Smooth muscle cell (in vitro differentiated cells): ENCODE measurements around the gene EFHC1. TPM values are rescaled to one million over a fixed set of nuclear protein-coding genes. Genes with fewer than 3 reads are reported as not detected.

Experiments used
- DNase-seq: peaks from one replicate; lab custom pipeline; 2025; ENCODE audit not compliant: unreplicated experiment; lab: John Stamatoyannopoulos, UW
- H2AFZ ChIP-seq: fragments of 200-600 bp; sonication (generic); 2 replicates; pipeline ENCODE4 v1.6.0; 2016; ENCODE audit warnings: antibody characterized with exemption, low read depth, mild to moderate bottlenecking
- H3F3A ChIP-seq: fragments of 200-600 bp; sonication (generic); 2 replicates; pipeline ENCODE4 v1.6.0; 2017; ENCODE audit warnings: antibody characterized with exemption, low read depth
- H3K27ac ChIP-seq: fragments of 200-600 bp; sonication (generic); 2 replicates; pipeline ENCODE4 v1.5.1; 2016; ENCODE audit warnings: low read depth, mild to moderate bottlenecking
- H3K27me3 ChIP-seq: fragments of 200-600 bp; sonication (generic); 2 replicates; pipeline ENCODE4 v1.6.1; 2016; ENCODE audit warnings: low read depth, mild to moderate bottlenecking
- H3K36me3 ChIP-seq: fragments of 200-600 bp; sonication (generic); 2 replicates; pipeline ENCODE4 v1.5.1; 2016; ENCODE audit warnings: low read depth
- H3K4me1 ChIP-seq: fragments of 200-600 bp; sonication (generic); 2 replicates; pipeline ENCODE4 v1.5.1; 2016; ENCODE audit warnings: low read depth
- H3K4me2 ChIP-seq: fragments of 200-600 bp; sonication (generic); 2 replicates; pipeline ENCODE4 v1.6.0; 2016; ENCODE audit warnings: mild to moderate bottlenecking
- H3K4me3 ChIP-seq: fragments of 200-600 bp; sonication (generic); 2 replicates; pipeline ENCODE4 v1.5.1; 2016; ENCODE audit warnings: mild to moderate bottlenecking
- H3K79me2 ChIP-seq: fragments of 200-600 bp; sonication (generic); 2 replicates; pipeline ENCODE4 v1.6.0; 2016; ENCODE audit warnings: low read depth, mild to moderate bottlenecking
- H3K9ac ChIP-seq: fragments of 200-600 bp; sonication (generic); 2 replicates; pipeline ENCODE4 v1.6.0; 2016; ENCODE audit warnings: low read depth
- H3K9me3 ChIP-seq: fragments of 200-600 bp; sonication (generic); replicated peaks from 2 replicates; pipeline ENCODE4 v1.5.1; 2016; ENCODE audit warnings: low read depth
- H4K20me1 ChIP-seq: fragments of 200-600 bp; sonication (generic); 2 replicates; pipeline ENCODE4 v1.6.0; 2016; ENCODE audit warnings: low read depth
- CTCF ChIP-seq: fragments of 200-600 bp; sonication (generic); IDR thresholded peaks from 2 replicates; pipeline ENCODE4 v1.5.1; 2017; ENCODE audit warnings: borderline replicate concordance, mild to moderate bottlenecking, antibody characterized with exemption; ENCODE audit not compliant: insufficient read depth, poor library complexity, severe bottlenecking
- WGBS: methylation state at CpG from one replicate; pipeline ENCODE4 v1.1.7; 2016; ENCODE audit warnings: low lambda C conversion rate; 5-methylcytosine and 5-hydroxymethylcytosine counted together
- polyA plus RNA-seq: library from polyadenylated mRNA; unstranded; fragments of >200 nt; fragmentation: Nextera tagmentation; extraction: Ambion mirVana; gene quantifications from 2 replicates; pipeline ENCODE4 v1.2.1, GENCODE V29; 2016
- total RNA-seq: library from RNA; depleted of rRNA; stranded (reverse); fragments of >200 nt; gene quantifications from 2 replicates; pipeline ENCODE4 v1.2.3, GENCODE V29; 2014

EFHC1 gene
- total and polyA plus RNA-seq, 2 experiments from 2014 or later = 11.0 to 25.9 TPM

GRCh38 chr6:52540286-52540902 lies 120.3 kb downstream of the EFHC1 start:
- H4K20me1 ChIP-seq = no peaks in the 10 kb centered on the region
- no peak overlapping the region for H3K9ac ChIP-seq
- no peak for TF ChIP-seq CTCF
- H3K4me3 ChIP-seq = no peak overlapping the region
- H3K4me1 ChIP-seq = peaks cover 23% of the 10 kb centered on the region
- H3K36me3 ChIP-seq = no peaks in the 10 kb centered on the region
- H3K4me2 ChIP-seq = peak overlapping the region; percentile 72
- no peaks in the 10 kb centered on the region for H3K27me3 ChIP-seq
- H3K27ac ChIP-seq = peak overlapping the region; percentile 71
- no peak for DNase-seq
- H2AFZ ChIP-seq = no peak overlapping the region
- H3K9me3 ChIP-seq = no peaks in the 10 kb centered on the region
- peaks cover 50% of the 10 kb centered on the region for H3K79me2 ChIP-seq
- 78% methylated on average over 3 of the region's 3 CpGs for WGBS
- peaks cover 7% of the 10 kb centered on the region for H3F3A ChIP-seq

GRCh38 chr6:52541135-52541534 lies 121.0 kb downstream of the EFHC1 start:
- no peak overlapping the region for H3K4me2 ChIP-seq
- peaks cover 53% of the 10 kb centered on the region for H3K79me2 ChIP-seq
- peaks cover 22% of the 10 kb centered on the region for H3K4me1 ChIP-seq
- DNase-seq = no peak
- H3K9ac ChIP-seq = no peak overlapping the region
- no peak overlapping the region for H2AFZ ChIP-seq
- no peaks in the 10 kb centered on the region for H4K20me1 ChIP-seq
- H3K9me3 ChIP-seq = no peaks in the 10 kb centered on the region
- H3K4me3 ChIP-seq = no peak overlapping the region
- WGBS = 88% methylated on average over 6 of the region's 6 CpGs
- no peak for TF ChIP-seq CTCF
- H3F3A ChIP-seq = peaks cover 7% of the 10 kb centered on the region
- H3K36me3 ChIP-seq = no peaks in the 10 kb centered on the region
- H3K27me3 ChIP-seq = no peaks in the 10 kb centered on the region
- peak overlapping the region; percentile 71 for H3K27ac ChIP-seq

GRCh38 chr6:52543262-52543661 lies 123.1 kb downstream of the EFHC1 start:
- Histone ChIP-seq H3K4me1 (peaks cover 18% of the 10 kb centered on the region), H3K27ac (peak overlapping the region; percentile 58), H3K4me3 (no peak overlapping the region), H3K9me3 (no peaks in the 10 kb centered on the region), H4K20me1 (peaks cover 4% of the 10 kb centered on the region), H2AFZ (no peak overlapping the region), H3K27me3 (no peaks in the 10 kb centered on the region), H3K9ac (no peak overlapping the region), H3F3A (peaks cover 7% of the 10 kb centered on the region), H3K79me2 (peaks cover 52% of the 10 kb centered on the region), H3K4me2 (peak overlapping the region; percentile 70), H3K36me3 (no peaks in the 10 kb centered on the region)
- WGBS = 43% methylated on average over 1 of the region's 1 CpG
- no peak for TF ChIP-seq CTCF
- DNase-seq = no peak
